Small intestine (tissue), 7 donors: ENCODE measurements around the gene DNAJA2. TPM values are rescaled to one million over a fixed set of nuclear protein-coding genes. Genes with fewer than 3 reads are reported as not detected.

Source experiments
- DNase-seq, 2 donors: peaks; one replicate each; pipeline versions ENCODE4 v3.0.0 to v3.0.0-alpha.2; 2013
- FAIRE-seq: peaks from 2 replicates; lab custom pipeline; 2012; peaks lifted over from hg19 to GRCh38; lab: Jason Lieb, UNC
- H3K27ac ChIP-seq, 3 donors: one replicate each; pipeline ENCODE4 v1.5.1; 2013; ENCODE audit warnings: low read length in 2 of 3, mild to moderate bottlenecking in 2 of 3, control low read depth in 1 of 3, inconsistent platforms in 1 of 3, low read depth in 1 of 3, moderate library complexity in 1 of 3
- H3K27me3 ChIP-seq, 3 donors: one replicate each; pipeline ENCODE4 v1.6.1; 2013; ENCODE audit warnings: low read length in 3 of 3, inconsistent platforms in 1 of 3; ENCODE audit not compliant: control insufficient read depth in 3 of 3, insufficient read depth in 3 of 3
- H3K36me3 ChIP-seq, 3 donors: one replicate each; pipeline ENCODE4 v1.6.1; 2013; ENCODE audit warnings: low read length in 3 of 3, inconsistent platforms in 1 of 3, low read depth in 1 of 3, mild to moderate bottlenecking in 1 of 3, moderate library complexity in 1 of 3; ENCODE audit not compliant: control insufficient read depth in 3 of 3, insufficient read depth in 2 of 3
- H3K4me1 ChIP-seq, 3 donors: one replicate each; pipeline ENCODE4 v1.6.1; 2013; ENCODE audit warnings: low read length in 2 of 3, inconsistent platforms in 1 of 3, low read depth in 1 of 3, mild to moderate bottlenecking in 1 of 3, moderate library complexity in 1 of 3; ENCODE audit not compliant: control insufficient read depth in 3 of 3, insufficient read depth in 2 of 3
- H3K4me3 ChIP-seq, 3 donors: one replicate each; pipeline ENCODE4 v1.5.1; 2013; ENCODE audit warnings: low read length in 3 of 3, control low read depth in 1 of 3, inconsistent platforms in 1 of 3, low read depth in 1 of 3, mild to moderate bottlenecking in 1 of 3, moderate library complexity in 1 of 3
- H3K9me3 ChIP-seq, 2 donors: one replicate each; pipeline ENCODE4 v1.6.1; 2013; ENCODE audit warnings: low read depth in 1 of 2, low read length in 1 of 2; ENCODE audit not compliant: control insufficient read depth in 2 of 2, insufficient read depth in 1 of 2
- WGBS, 3 donors: extraction: QIAGEN DNeasy Blood & Tissue Kit; methylation state at CpG; one replicate each; pipeline ENCODE4 v1.1.7; 2013; 5-methylcytosine and 5-hydroxymethylcytosine counted together
- polyA plus RNA-seq, 4 donors: library from polyadenylated mRNA; stranded (reverse) in 3 of 4; unstranded in 1 of 4; fragments of 200-250 nt in 3 of 4; fragments of 120-200 nt in 1 of 4; gene quantifications; one replicate each; pipeline versions ENCODE4 v1.2.1 to v1.2.3, GENCODE V29; 2013
- donor health status: healthy with polysubstance abuse.
- donor health status: control.
- donor health status: control.
- donor health status: Bipolar disorder and iron deficiency.
- donor health status: healthy.

DNAJA2 gene
- polyA plus RNA-seq, 4 donors = 33.4 to 46.0 (median 39.4) TPM

GRCh38 chr16:46974352-46974751 lies 878 bp upstream of the DNAJA2 start:
- FAIRE-seq (no peak), DNase-seq (peak; percentile 51)
- WGBS, 3 donors = 61 to 65% (median 64%) methylated on average over 6 of the region's 6 CpGs
- Histone ChIP-seq H3K27ac (peak overlapping the region; percentile 5 to 97 (median 6)), H3K4me1 (peaks cover 2 to 6% (median 3%) of the 10 kb centered on the region in 3 donors), H3K27me3 (no peaks in the 10 kb centered on the region), H3K4me3 (no peak overlapping the region), H3K9me3 (no peaks in the 10 kb centered on the region), H3K36me3 (peaks cover 0 to 7% (median under 1%) of the 10 kb centered on the region in 3 donors)

GRCh38 chr16:46973996-46974324 lies 486 bp upstream of the DNAJA2 start:
- 1 to 4% (median 2%) methylated on average over 14 of the region's 14 CpGs for WGBS, 3 donors
- Histone ChIP-seq H3K27me3 (no peaks in the 10 kb centered on the region), H3K9me3 (no peaks in the 10 kb centered on the region), H3K27ac (peak overlapping the region; percentile 97 to 99 (median 99)), H3K4me3 (peak overlapping the region; percentile 79 to 99 (median 85)), H3K36me3 (peaks cover 0 to 7% (median 3%) of the 10 kb centered on the region in 3 donors), H3K4me1 (peaks cover 2 to 6% (median 3%) of the 10 kb centered on the region in 3 donors)
- FAIRE-seq (no peak), DNase-seq (no peak)

DNA sequence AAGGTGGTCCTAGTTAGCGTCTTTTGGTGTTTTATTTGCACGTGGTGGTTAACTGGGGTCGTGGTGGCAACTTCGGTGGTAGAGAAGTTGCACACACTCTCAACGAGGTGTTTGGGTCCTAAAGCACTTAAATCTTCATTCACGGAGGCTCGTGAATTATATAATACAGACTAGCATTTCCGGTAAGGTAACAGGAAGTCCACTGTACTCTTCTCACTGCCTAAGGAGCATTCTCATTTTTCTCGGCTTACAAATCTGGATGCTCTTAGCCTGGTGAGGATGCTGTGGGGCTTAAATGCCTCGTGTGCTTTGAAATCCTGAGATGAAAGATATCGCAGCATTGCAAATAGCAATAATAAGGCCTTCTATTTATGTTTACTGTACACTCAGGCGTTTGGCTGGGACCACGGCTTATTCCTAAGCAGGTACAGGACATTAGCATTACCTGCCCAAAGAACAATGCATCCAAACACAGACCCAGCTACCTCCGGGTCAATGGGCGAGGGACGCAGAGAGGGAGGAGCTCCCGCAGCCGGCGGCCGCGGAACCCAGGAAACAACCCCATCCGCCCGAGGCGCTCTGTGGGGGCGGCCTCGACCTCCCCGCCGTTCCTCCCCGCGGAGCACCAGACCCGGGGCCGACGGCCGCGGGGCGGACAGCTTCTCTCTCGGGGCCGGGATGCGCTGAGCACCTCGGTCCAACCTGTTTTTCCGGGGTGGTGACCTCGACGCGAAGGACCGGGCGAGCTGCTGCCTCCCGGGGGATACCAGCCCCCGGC lies 856 bp downstream of the DNAJA2 start:
- H3K4me1 ChIP-seq = peaks cover 2 to 6% (median 3%) of the 10 kb centered on the region in 3 donors
- H3K36me3 ChIP-seq = peaks cover 3 to 14% (median 4%) of the 10 kb centered on the region in 3 donors
- H3K27me3 ChIP-seq = no peaks in the 10 kb centered on the region
- WGBS, 3 donors = 0 to 1% (median 1%) methylated on average over 42 to 48 of the region's 48 CpGs
- DNase-seq = peak; percentile 51 to 74
- H3K27ac ChIP-seq = peak overlapping the region; percentile 97 to 99 (median 99)
- H3K9me3 ChIP-seq = no peaks in the 10 kb centered on the region
- no peak for FAIRE-seq
- peak overlapping the region; percentile 79 to 99 (median 85) for H3K4me3 ChIP-seq

GRCh38 chr16:46971271-46971670 lies 2.2 kb downstream of the DNAJA2 start:
- WGBS, 3 donors = 92 to 97% (median 94%) methylated on average over 7 of the region's 7 CpGs
- FAIRE-seq (no peak), DNase-seq (no peak)
- peaks cover 2 to 6% (median 3%) of the 10 kb centered on the region in 3 donors for H3K4me1 ChIP-seq
- H3K36me3 ChIP-seq = peaks cover 6 to 21% (median 8%) of the 10 kb centered on the region in 3 donors
- no peak overlapping the region for H3K27ac ChIP-seq
- no peaks in the 10 kb centered on the region for H3K9me3 ChIP-seq
- no peaks in the 10 kb centered on the region for H3K27me3 ChIP-seq
- H3K4me3 ChIP-seq = no peak overlapping the region

- Histone ChIP-seq H3K27me3 (no peaks in the 10 kb centered on the region), H3K9me3 (no peaks in the 10 kb centered on the region), H3K4me3 (no peak overlapping the region), H3K27ac (peak overlapping the region in 1 of 3 donors; percentile 4), H3K36me3 (peaks cover 6 to 29% (median 13%) of the 10 kb centered on the region in 3 donors), H3K4me1 (peaks cover 2 to 6% (median 3%) of the 10 kb centered on the region in 3 donors)
- no peak for FAIRE-seq
- DNase-seq = no peak
- 77 to 82% (median 79%) methylated on average over 2 of the region's 2 CpGs for WGBS, 3 donors
Measured at GRCh38 chr16:46970089-46970488, 3.4 kb downstream of the DNAJA2 start.

DNA sequence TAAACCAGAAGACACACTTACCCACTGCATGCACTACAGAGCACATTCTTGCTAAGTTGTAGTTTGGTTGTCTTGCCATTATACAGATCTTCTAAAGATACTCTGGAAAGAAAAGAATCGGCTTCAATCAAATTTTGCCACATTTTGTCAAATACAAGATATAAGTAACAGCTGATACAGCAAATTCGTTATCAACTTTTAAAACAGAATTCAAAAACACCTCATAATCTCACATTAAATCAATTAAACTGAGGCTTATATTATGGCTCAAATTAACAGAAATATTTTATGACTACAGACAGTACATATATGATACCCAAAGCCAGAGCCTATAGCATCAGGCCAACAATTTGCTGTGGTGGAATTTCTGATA lies 5.4 kb downstream of the DNAJA2 start:
- WGBS, 3 donors = 85 to 96% (median 95%) methylated on average over 2 of the region's 2 CpGs
- no peak for DNase-seq
- peaks cover 2 to 3% (median 2%) of the 10 kb centered on the region in 3 donors for H3K4me1 ChIP-seq
- H3K27ac ChIP-seq = no peak overlapping the region
- FAIRE-seq = no peak
- H3K4me3 ChIP-seq = no peak overlapping the region
- peaks cover 21 to 40% (median 21%) of the 10 kb centered on the region in 3 donors for H3K36me3 ChIP-seq
- no peaks in the 10 kb centered on the region for H3K27me3 ChIP-seq
- no peaks in the 10 kb centered on the region for H3K9me3 ChIP-seq

DNA sequence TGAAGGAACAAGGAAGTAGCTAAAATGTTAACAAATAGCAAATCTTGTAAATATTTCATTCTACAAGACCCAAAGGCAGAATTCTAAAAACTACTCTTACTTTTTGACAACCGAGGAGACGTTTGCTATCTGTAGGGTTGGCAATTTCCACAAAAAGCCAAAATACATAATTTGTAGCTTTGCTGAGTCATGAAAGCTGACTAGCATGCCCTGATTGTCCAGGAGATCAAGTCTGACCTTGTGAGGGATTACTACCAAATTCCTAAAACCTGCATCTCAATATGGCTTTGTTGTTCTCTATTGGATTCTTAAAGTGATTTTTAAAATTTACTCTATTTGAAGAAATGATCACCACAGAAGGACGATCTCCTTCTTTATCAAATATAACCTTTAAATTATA lies 10.8 kb downstream of the DNAJA2 start:
- Histone ChIP-seq H3K27me3 (no peaks in the 10 kb centered on the region), H3K27ac (no peak overlapping the region), H3K36me3 (peaks cover 27 to 40% (median 38%) of the 10 kb centered on the region in 3 donors), H3K9me3 (no peaks in the 10 kb centered on the region), H3K4me1 (no peaks in the 10 kb centered on the region), H3K4me3 (no peak overlapping the region)
- WGBS, 3 donors = 83 to 91% (median 89%) methylated on average over 3 of the region's 3 CpGs
- no peak for FAIRE-seq
- DNase-seq = no peak

GRCh38 chr16:46961373-46962353 lies 11.8 kb downstream of the DNAJA2 start:
- Histone ChIP-seq H3K4me1 (no peaks in the 10 kb centered on the region), H3K27me3 (no peaks in the 10 kb centered on the region), H3K4me3 (no peak overlapping the region), H3K27ac (no peak overlapping the region), H3K36me3 (peaks cover 28 to 42% (median 36%) of the 10 kb centered on the region in 3 donors), H3K9me3 (no peaks in the 10 kb centered on the region)
- DNase-seq (no peak), FAIRE-seq (no peak)
- WGBS, 3 donors = 70 to 83% (median 72%) methylated on average over 9 of the region's 9 CpGs
